NB4 (cell line): ENCODE data around the gene ZNF470.

ENCODE experiments used
- DNase-seq: peaks from one replicate; pipeline ENCODE4 v3.0.0; 2010; ENCODE audit warnings: low read depth
- H3K4me3 ChIP-seq: one replicate; pipeline ENCODE4 v1.5.1; 2011; ENCODE audit warnings: mild to moderate bottlenecking, low read depth, low read length, moderate library complexity
- MAX ChIP-seq: IDR thresholded peaks from 2 replicates; pipeline ENCODE4 v1.6.1; 2011; ENCODE audit warnings: low read depth, low read length
- MYC ChIP-seq: IDR thresholded peaks from 2 replicates; pipeline ENCODE4 v1.6.1; 2011; ENCODE audit warnings: low read depth, low read length
- POLR2A ChIP-seq: IDR thresholded peaks from 2 replicates; pipeline ENCODE4 v1.6.1; 2011; ENCODE audit warnings: mild to moderate bottlenecking; ENCODE audit not compliant: insufficient read length; ENCODE audit errors: extremely low read depth
- TF ChIP-seq, protein P1 (sequence below): IDR thresholded peaks from one replicate; pipeline ENCODE4 v1.5.1; 2012; ENCODE audit warnings: low read depth, low read length

ZNF470 gene

GRCh38 chr19:56613639-56614038 is 46.4 kb downstream of the ZNF470 start:
- no peak for DNase-seq
- no peak overlapping the region for H3K4me3 ChIP-seq
- TF ChIP-seq MAX (no peak), POLR2A (no peak), MYC (no peak)
- TF ChIP-seq, protein P1, sequence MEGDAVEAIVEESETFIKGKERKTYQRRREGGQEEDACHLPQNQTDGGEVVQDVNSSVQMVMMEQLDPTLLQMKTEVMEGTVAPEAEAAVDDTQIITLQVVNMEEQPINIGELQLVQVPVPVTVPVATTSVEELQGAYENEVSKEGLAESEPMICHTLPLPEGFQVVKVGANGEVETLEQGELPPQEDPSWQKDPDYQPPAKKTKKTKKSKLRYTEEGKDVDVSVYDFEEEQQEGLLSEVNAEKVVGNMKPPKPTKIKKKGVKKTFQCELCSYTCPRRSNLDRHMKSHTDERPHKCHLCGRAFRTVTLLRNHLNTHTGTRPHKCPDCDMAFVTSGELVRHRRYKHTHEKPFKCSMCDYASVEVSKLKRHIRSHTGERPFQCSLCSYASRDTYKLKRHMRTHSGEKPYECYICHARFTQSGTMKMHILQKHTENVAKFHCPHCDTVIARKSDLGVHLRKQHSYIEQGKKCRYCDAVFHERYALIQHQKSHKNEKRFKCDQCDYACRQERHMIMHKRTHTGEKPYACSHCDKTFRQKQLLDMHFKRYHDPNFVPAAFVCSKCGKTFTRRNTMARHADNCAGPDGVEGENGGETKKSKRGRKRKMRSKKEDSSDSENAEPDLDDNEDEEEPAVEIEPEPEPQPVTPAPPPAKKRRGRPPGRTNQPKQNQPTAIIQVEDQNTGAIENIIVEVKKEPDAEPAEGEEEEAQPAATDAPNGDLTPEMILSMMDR = no peak

DNA sequence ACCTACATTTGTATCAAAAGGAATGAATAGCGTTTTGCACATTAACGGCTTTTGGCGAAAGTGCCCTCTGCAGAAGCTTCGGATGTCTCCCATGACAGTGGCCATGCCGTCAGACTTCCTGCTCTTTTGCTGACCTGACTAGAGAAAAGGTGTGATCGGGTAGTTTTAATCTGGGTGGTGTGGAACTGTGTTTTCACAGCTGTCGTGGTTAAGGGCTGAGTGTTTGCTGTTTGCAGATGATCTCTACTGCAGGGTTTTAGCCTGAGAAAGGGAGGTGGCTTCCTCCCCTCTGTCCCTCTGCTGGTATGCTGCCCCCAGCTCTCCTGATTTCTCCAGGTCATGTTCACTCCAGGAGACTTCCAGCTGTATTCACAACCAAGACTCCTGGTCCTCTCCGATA is 50.3 kb downstream of the ZNF470 start:
- TF ChIP-seq MAX (no peak), POLR2A (no peak), MYC (no peak)
- TF ChIP-seq, protein P1 = no peak
- no peak overlapping the region for H3K4me3 ChIP-seq
- no peak for DNase-seq

DNA sequence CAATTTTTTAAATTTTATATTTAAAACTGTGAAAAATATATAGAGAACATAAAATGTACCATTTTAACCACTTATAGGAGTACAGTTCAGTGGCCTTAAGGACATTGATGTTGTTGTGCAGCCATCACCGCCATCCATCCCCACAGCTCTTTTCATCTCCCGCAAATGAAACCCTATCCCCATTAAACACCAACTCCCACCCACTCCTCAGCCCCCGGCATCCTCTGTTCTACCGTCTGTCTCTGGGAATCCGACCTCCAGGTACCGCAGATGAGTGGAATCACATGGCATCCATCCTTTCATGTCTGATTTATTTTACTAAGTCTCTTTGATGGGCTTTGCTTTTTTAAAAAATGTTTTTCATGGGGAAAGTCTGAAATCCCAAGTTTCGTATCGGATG is 51.9 kb downstream of the ZNF470 start:
- TF ChIP-seq MAX (no peak), MYC (no peak), POLR2A (no peak)
- TF ChIP-seq, protein P1 = no peak
- no peak for DNase-seq
- H3K4me3 ChIP-seq = no peak overlapping the region

DNA sequence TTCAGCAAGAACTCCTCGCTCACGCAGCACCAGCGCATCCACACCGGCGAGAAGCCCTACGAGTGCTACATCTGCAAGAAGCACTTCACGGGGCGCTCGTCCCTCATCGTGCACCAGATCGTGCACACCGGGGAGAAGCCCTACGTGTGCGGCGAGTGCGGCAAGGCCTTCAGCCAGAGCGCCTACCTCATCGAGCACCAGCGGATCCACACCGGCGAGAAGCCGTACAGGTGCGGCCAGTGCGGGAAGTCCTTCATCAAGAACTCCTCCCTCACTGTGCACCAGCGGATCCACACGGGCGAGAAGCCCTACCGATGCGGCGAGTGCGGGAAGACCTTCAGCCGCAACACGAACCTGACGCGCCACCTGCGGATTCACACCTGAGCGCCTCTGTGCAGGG is 55.1 kb downstream of the ZNF470 start:
- H3K4me3 ChIP-seq = no peak overlapping the region
- no peak for DNase-seq
- TF ChIP-seq POLR2A (no peak), MAX (no peak), MYC (no peak)
- TF ChIP-seq, protein P1 = no peak

DNA sequence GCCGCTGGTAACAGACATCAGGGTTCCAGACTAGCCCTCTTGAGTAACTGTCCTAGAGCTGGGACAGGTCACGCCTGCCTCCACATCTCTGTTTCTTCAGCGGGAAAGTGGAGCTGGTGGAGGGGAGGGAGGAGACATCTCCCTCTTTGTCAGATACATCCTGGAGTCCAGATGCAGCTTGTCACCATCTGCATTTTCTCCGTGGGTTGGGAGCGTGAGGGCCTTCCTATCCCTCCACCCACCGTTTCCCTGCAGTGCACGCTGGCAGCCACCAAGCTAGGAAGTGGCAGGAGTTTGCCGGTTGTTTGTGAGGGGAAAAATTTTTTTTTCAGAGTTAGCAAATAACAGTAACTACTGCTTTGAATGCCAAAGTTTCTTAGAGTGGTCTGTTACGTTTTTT is 55.7 kb downstream of the ZNF470 start:
- no peak for DNase-seq
- TF ChIP-seq, protein P1 = no peak
- TF ChIP-seq MYC (no peak), MAX (no peak), POLR2A (no peak)
- H3K4me3 ChIP-seq = no peak overlapping the region

GRCh38 chr19:56625708-56626107 is 58.4 kb downstream of the ZNF470 start:
- TF ChIP-seq MAX = no peak
- no peak for TF ChIP-seq POLR2A
- DNase-seq = no peak
- H3K4me3 ChIP-seq = no peak overlapping the region
